M059J (cell line): ENCODE measurements around the gene DOK1. TPM values are rescaled to one million over a fixed set of nuclear protein-coding genes. Genes with fewer than 3 reads are reported as not detected.

Experiments used
- DNase-seq: peaks from one replicate; pipeline ENCODE4 v3.0.0-alpha.2; 2012; ENCODE audit warnings: low read depth
- total RNA-seq: library from RNA; depleted of rRNA; stranded (reverse); fragments of >200 nt; shearing (Covaris generic); gene quantifications from 2 replicates; pipeline ENCODE4 v1.2.3, GENCODE V29; 2014; rRNA removed

DOK1 gene
- total RNA-seq: 7.5 and 13.3 TPM in 2 replicates

GRCh38 chr2:74553892-74554819 lies at the start of gene DOK1, which contains the start of gene LOXL3:
DOK1 (plus strand) TSS chr2:74554720; CDS start chr2:74554755, 35 bp downstream.
LOXL3 (minus strand) TSS chr2:74553942; CDS start chr2:74552634, 1,308 bp downstream.
- DNase-seq: peak; percentile 90

- no peak for DNase-seq
Observed at GRCh38 chr2:74505448-74506246, 48.9 kb upstream of the DOK1 start.

- DNase-seq: peak; percentile 97
Observed at GRCh38 chr2:74507145-74507925, 47.2 kb upstream of the DOK1 start, which contains the start of gene PCGF1. PCGF1 (minus strand) TSS chr2:74507695; CDS start chr2:74507668, 27 bp downstream.

- peak; percentile 18 for DNase-seq
Observed at GRCh38 chr2:74507926-74508520, 46.5 kb upstream of the DOK1 start.

- no peak for DNase-seq
Observed at GRCh38 chr2:74510272-74510671, 44.2 kb upstream of the DOK1 start.

- DNase-seq: peak; percentile 16
Observed at GRCh38 chr2:74511104-74511989, 43.2 kb upstream of the DOK1 start.

- no peak for DNase-seq
Observed at GRCh38 chr2:74512744-74513604, 41.5 kb upstream of the DOK1 start.

GRCh38 chr2:74513605-74514367 lies 40.7 kb upstream of the DOK1 start:
- DNase-seq: peak; percentile 20

- DNase-seq: peak; percentile 34
Observed at GRCh38 chr2:74514368-74515270, 39.9 kb upstream of the DOK1 start, which contains the start of gene TLX2. TLX2 (plus strand) TSS chr2:74514450; CDS start chr2:74514807, 357 bp downstream.

GRCh38 chr2:74515271-74515980 lies 39.1 kb upstream of the DOK1 start:
- no peak for DNase-seq

GRCh38 chr2:74515981-74516633 lies 38.4 kb upstream of the DOK1 start:
- DNase-seq: no peak

- DNase-seq: no peak
Observed at GRCh38 chr2:74516650-74517049, 37.9 kb upstream of the DOK1 start.

GRCh38 chr2:74522516-74522915 lies 32.0 kb upstream of the DOK1 start:
- DNase-seq: no peak

- DNase-seq: no peak
Observed at GRCh38 chr2:74524005-74524404, 30.5 kb upstream of the DOK1 start.

- no peak for DNase-seq
Observed at GRCh38 chr2:74524955-74525716, 29.4 kb upstream of the DOK1 start.
